Measurements from ENCODE around the gene CAPZB. TPM values are rescaled to one million over a fixed set of nuclear protein-coding genes. Genes with fewer than 3 reads are reported as not detected.

Gene CAPZB
- total RNA-seq, 1 experiment from 2014 or later, result 201 TPM

DNA sequence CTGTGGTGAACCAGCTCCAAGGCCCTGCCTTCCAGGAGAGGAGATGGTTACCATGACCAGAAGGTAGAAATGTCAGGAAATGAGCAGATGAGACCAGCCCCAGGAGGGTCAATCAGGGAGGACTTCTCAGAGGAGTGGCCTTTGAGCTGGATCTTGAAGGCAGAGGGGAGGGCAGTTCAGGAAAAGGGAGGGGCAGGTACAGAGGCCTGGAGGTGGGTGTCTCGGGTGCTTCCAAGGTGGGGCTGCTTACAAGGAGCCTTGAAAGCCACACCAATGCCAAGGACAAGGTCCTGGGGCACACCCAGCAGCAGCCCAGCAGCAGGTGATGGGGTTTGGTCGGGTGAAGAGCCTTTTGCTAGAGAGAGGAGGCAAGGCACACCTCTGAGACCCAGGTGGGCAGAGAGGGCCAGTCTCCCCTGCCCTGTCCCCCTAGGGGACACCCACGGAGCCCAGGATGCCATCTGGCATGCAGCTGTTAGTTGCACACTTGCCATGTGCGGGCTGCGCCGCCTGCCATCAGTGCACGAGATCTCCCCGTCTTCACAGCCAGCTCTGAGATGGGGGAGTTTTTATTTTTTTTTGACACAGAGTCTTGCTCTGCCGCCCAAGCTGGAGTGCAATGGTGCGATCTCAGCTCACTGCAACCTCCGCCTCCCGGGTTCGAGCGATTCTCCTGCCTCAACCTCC lies 154.7 kb downstream of the CAPZB start:
- H3K4me3 ChIP-seq (ENCODE audit: insufficient read depth, low read depth, low read length), result no peak overlapping the region
- H3K27me3 ChIP-seq (ENCODE audit: control insufficient read depth, insufficient read depth, low read length), result no peaks in the 10 kb centered on the region
- peaks cover 9% of the 10 kb centered on the region for H3K36me3 ChIP-seq (replicated peaks; ENCODE audit: control insufficient read depth, insufficient read depth, low read length)
- no peak for DNase-seq

DNA sequence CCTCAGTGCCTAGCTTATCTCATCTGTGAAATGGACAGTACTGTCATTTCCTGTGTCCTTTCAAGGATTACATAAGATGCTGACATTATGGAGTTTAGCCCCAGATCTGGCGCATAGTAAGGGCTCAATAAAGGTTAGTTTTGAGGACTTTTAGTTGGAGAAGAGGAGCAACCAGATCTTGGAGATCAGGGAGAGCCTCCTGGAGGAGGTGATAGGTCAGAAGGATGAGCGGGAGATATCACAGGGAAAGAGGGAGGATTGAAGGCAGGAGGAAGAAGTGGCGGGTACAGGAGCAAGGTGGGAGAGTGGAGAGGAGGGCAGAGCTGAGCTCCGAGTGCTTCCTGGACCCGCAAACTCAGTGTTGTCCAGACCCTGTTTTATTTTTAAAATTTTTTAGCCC lies 155.7 kb downstream of the CAPZB start:
- Histone ChIP-seq H3K36me3 (replicated peaks; ENCODE audit: control insufficient read depth, insufficient read depth, low read length) (peaks cover 10% of the 10 kb centered on the region), H3K27me3 (ENCODE audit: control insufficient read depth, insufficient read depth, low read length) (no peaks in the 10 kb centered on the region), H3K4me3 (ENCODE audit: insufficient read depth, low read depth, low read length) (no peak overlapping the region)
- DNase-seq, result no peak

DNA sequence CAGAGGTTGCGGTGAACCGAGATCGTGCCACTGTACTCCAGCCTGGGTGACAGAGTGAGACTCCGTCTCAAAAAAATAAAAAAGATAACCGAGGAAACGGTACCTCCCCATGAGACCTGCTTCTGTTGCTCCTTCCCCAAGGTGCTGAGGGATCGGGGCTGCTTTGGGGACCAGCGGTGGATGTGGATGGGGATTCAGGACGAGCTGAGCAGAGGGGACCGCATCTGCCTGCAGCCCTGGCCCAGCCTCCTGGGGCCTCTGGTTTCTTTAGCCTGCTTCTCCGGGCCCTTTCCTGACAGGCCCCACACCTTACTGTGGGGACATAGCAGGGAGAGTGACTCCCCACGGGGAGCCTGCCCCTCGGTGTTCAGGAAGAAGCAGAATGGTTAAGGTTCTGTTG lies 156.2 kb downstream of the CAPZB start:
- DNase-seq, result no peak
- no peaks in the 10 kb centered on the region for H3K27me3 ChIP-seq (ENCODE audit: control insufficient read depth, insufficient read depth, low read length)
- H3K36me3 ChIP-seq (replicated peaks; ENCODE audit: control insufficient read depth, insufficient read depth, low read length), result peaks cover 10% of the 10 kb centered on the region
- no peak overlapping the region for H3K4me3 ChIP-seq (ENCODE audit: insufficient read depth, low read depth, low read length)

DNA sequence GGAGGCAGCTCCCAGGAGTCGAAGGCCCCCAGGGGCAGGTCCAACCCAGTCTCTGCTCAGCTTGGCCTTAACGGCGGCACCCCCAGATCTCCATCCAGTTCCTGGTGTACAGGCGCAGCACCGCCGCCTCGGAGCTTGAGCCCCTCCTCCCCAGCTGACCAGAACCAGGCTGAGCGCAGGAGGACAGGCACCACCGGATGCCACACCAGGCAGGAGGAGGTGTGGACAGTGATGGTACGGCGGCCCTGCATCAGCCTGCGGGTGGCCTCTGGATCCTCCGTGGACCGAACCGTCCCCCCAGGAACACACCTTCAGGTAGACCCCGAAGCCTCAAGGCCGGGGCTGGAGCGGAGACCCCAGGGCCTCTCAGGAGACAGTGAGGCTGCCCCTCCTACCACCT lies 156.9 kb downstream of the CAPZB start:
- H3K4me3 ChIP-seq (ENCODE audit: insufficient read depth, low read depth, low read length), result no peak overlapping the region
- no peaks in the 10 kb centered on the region for H3K27me3 ChIP-seq (ENCODE audit: control insufficient read depth, insufficient read depth, low read length)
- H3K36me3 ChIP-seq (replicated peaks; ENCODE audit: control insufficient read depth, insufficient read depth, low read length), result peaks cover 12% of the 10 kb centered on the region
- DNase-seq, result no peak

DNA sequence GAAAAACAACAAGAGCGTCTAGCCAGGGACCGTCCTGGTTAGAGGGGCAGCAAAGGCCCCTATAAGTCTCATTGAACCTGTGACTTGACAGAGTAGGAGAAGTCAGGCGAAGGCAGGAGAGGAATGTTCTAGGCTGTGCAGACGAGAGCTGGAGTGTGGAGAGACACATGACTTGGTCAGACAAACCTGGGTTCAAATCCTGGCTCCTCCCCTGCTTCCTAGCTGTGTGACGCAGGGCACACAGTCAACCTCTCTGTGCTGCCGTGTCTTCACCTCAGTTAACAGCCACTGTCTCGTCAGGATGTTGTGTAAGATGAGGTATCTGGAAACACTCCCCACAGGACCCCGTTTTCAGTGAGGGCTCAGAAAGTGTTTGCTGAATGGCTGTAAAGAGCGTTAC lies 157.6 kb downstream of the CAPZB start:
- H3K4me3 ChIP-seq (ENCODE audit: insufficient read depth, low read depth, low read length), result no peak overlapping the region
- peaks cover 12% of the 10 kb centered on the region for H3K36me3 ChIP-seq (replicated peaks; ENCODE audit: control insufficient read depth, insufficient read depth, low read length)
- DNase-seq, result no peak
- H3K27me3 ChIP-seq (ENCODE audit: control insufficient read depth, insufficient read depth, low read length), result no peaks in the 10 kb centered on the region

DNA sequence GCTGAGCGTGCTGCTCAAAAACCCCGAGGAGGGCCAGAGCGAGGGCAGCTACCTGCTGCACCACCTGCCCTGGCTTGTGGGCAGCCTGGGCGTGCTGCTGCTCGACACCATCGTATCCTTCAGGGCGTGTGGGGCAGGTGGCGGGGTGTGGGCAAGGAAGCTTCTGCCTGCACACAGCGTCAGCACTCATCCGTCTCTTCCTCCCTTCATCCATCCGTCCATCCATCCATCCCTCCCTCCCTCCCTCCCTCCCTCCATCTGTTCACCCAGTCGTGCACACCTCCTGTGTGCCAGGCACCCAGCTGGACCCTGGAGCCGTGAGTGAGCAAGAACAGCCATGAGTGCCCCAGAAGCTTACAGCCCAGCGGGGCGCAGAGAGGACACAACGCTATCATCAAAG lies 158.0 kb downstream of the CAPZB start:
- Histone ChIP-seq H3K27me3 (ENCODE audit: control insufficient read depth, insufficient read depth, low read length) (no peaks in the 10 kb centered on the region), H3K36me3 (replicated peaks; ENCODE audit: control insufficient read depth, insufficient read depth, low read length) (peaks cover 12% of the 10 kb centered on the region), H3K4me3 (ENCODE audit: insufficient read depth, low read depth, low read length) (no peak overlapping the region)
- no peak for DNase-seq

DNA sequence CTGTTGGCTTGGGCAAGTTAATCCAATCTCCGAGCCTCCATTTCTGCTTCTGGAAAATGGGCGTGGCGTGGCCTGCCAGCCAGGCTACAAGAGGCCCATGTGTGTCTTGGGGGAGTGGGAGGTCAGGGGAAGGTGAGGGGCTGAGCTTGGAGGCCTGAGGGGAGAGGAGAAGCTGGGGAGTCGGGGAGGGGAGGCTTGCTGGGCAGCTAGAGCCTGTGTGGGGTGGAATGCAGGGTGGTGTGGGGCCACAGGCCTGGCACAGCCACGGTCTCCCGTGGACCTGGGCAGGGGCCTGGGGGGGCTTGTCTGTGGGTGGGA lies 158.6 kb downstream of the CAPZB start:
- peaks cover 12% of the 10 kb centered on the region for H3K36me3 ChIP-seq (replicated peaks; ENCODE audit: control insufficient read depth, insufficient read depth, low read length)
- H3K4me3 ChIP-seq (ENCODE audit: insufficient read depth, low read depth, low read length), result no peak overlapping the region
- no peak for DNase-seq
- no peaks in the 10 kb centered on the region for H3K27me3 ChIP-seq (ENCODE audit: control insufficient read depth, insufficient read depth, low read length)

DNA sequence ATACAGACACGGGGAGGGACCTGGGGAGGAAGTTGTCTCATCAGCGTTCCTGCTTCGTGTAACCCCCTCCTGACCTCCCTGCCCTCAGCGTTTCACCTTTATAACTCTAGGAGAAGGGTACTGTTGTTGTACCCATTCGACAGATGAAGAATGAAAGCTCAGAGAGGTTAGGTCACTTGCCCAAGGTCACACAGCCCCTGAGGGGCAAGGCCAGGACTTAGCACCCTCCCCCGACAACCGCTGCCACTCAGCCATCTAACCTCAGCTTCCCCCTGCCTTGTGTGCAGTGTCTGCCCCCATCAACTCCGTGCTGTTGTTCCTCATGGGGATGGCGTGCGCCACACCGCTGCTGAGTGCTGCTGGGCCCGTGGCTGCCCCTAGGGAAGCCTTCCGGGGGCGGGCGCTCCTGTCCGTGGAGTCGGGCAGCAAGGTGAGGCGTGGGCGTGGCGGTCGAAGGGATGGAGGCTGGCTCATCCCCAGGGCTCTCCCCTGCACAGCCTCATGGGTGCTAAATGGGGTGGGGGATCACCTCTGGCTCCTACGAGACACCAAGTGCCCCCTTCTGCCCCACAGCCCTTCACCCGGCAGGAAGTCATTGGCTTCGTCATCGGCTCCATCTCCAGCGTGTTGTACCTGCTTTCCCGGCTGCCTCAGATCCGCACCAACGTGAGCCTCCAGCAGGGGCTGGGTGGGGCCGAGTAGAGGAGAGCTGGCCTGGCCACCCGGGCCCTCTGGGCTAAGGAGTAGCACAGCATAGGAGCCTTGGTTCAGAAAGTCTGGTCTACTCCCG lies 159.2 kb downstream of the CAPZB start:
- no peak for DNase-seq
- Histone ChIP-seq H3K4me3 (ENCODE audit: insufficient read depth, low read depth, low read length) (no peak overlapping the region), H3K36me3 (replicated peaks; ENCODE audit: control insufficient read depth, insufficient read depth, low read length) (peaks cover 12% of the 10 kb centered on the region), H3K27me3 (ENCODE audit: control insufficient read depth, insufficient read depth, low read length) (no peaks in the 10 kb centered on the region)

DNA sequence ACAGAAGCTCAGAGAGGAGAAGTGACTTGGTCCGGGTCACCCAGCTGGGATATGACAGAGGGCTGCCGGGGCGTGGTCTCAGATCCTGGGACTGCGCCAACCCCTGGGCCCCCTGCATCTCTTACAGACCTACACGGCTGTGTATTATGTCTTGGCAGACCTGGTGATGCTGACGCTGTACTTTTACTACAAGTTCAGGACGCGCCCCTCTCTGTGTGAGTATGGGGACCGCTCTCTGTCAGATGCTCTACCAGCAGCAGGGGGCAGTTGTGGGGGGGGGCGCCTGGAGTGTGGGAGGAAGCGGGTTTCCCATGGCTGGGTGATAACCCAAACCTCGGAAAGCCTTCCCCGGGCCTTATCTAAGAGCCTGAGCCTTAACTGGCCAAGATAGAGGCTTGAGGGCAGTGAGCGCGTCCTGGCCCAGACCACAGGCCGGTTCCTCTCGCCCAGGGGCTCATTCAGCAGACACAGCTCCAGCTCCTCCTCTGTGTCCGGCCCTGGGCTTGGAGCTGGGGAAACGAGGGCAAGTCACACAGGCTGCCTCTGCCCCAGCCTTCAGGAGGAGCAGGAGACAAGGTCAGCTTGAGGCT lies 159.9 kb downstream of the CAPZB start:
- Histone ChIP-seq H3K27me3 (ENCODE audit: control insufficient read depth, insufficient read depth, low read length) (no peaks in the 10 kb centered on the region), H3K36me3 (replicated peaks; ENCODE audit: control insufficient read depth, insufficient read depth, low read length) (peaks cover 12% of the 10 kb centered on the region), H3K4me3 (ENCODE audit: insufficient read depth, low read depth, low read length) (no peak overlapping the region)
- DNase-seq, result no peak

DNA sequence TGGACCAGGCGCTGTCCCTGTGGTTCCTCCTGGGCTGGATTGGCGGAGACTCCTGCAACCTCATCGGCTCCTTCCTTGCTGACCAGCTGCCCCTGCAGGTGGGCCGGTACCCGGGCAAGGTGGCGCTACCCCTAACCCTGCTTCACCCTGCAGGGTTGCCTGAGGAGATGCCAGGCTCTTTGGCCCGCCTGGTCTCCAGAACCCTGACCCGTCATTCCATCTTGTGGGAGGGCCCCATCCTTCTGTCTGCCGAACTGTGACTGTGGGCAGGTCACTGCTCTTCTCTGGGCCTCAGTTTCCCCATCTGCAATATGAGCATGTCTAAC lies 160.7 kb downstream of the CAPZB start:
- H3K4me3 ChIP-seq (ENCODE audit: insufficient read depth, low read depth, low read length), result no peak overlapping the region
- H3K27me3 ChIP-seq (ENCODE audit: control insufficient read depth, insufficient read depth, low read length), result no peaks in the 10 kb centered on the region
- H3K36me3 ChIP-seq (replicated peaks; ENCODE audit: control insufficient read depth, insufficient read depth, low read length), result peaks cover 12% of the 10 kb centered on the region
- no peak for DNase-seq

DNA sequence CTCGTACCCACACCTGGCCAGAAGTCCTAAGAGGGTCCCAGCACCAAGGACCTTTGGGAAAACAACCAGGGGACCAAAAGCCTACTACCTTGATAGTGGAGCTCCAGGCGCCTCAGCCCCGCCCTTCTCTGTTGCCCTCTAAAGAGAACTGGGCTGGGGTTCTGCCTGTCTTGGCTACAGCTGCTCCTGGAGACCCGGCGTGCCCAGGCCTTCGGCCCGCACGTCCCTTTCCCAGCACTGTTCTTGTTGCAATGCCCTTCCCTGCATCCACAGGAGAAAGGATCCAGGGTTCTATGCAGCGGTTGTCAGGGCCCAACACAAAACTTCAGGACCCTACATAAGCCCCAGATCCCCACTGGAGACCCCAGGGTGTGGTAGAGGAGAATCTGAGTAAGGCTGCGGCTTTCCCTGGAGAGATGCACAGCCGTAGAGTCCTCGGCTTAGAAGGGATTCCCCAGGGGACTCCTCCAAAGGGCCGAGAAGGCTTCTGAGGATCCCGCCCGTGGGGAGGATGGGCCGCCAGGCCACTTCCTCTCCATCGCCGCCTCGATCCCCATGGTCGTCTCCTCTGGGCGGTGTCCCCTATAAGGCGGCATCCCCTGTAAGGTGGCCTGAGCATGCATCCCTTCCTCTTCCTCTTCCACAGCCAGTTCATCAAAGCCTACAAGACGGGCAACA lies 161.2 kb downstream of the CAPZB start:
- no peak overlapping the region for H3K4me3 ChIP-seq (ENCODE audit: insufficient read depth, low read depth, low read length)
- H3K36me3 ChIP-seq (replicated peaks; ENCODE audit: control insufficient read depth, insufficient read depth, low read length), result peaks cover 12% of the 10 kb centered on the region
- no peaks in the 10 kb centered on the region for H3K27me3 ChIP-seq (ENCODE audit: control insufficient read depth, insufficient read depth, low read length)
- no peak for DNase-seq

DNA sequence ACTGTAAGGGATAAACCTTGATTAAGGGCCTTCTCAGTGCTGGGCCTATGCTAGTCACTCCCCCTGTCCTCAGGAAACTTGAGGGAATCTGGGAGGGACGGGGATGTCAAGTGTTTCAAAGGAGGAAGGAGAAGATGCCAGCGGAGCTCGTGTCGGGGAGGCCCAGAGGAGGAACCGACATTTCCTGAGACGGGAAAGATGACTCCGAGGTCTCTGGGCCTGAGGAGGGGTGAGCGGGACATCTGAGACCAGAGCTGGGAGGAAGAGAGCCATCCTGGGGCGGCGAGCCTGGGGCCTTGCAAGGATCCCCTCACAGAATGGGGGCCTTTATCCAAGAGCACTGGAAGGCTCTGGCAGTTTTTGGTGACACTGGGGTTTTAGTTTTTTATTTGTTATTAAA lies 162.9 kb downstream of the CAPZB start:
- Histone ChIP-seq H3K36me3 (replicated peaks; ENCODE audit: control insufficient read depth, insufficient read depth, low read length) (peaks cover 8% of the 10 kb centered on the region), H3K27me3 (ENCODE audit: control insufficient read depth, insufficient read depth, low read length) (no peaks in the 10 kb centered on the region)

DNA sequence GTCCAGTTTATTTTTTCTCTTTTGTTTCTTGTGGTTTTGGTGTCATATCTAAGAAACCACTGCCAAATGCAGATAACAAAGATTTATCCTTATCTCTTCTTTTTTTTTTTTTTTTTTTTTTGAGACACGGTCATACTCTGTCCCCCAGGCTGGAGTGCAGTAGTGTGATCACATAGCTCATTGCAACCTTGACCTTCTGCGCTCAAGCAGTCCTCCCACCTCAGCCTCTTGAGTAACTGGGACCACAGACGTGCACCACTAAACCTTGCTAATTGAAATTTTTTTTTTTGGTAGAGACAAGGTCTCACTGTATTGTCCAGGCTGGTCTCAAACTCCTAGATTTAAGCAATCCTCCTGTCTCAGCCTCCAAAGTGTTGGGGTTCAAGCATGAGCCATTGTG lies 164.3 kb downstream of the CAPZB start:
- H3K27me3 ChIP-seq (ENCODE audit: control insufficient read depth, insufficient read depth, low read length), result no peaks in the 10 kb centered on the region
- no peak overlapping the region for H3K4me3 ChIP-seq (ENCODE audit: insufficient read depth, low read depth, low read length)
- no peak for DNase-seq
- H3K36me3 ChIP-seq (replicated peaks; ENCODE audit: control insufficient read depth, insufficient read depth, low read length), result peaks cover 6% of the 10 kb centered on the region

More for the DNA sequence above, 162.9 kb downstream of the CAPZB start:
- H3K4me3 ChIP-seq (ENCODE audit: insufficient read depth, low read depth, low read length), result no peak overlapping the region
- no peak for DNase-seq

DNA sequence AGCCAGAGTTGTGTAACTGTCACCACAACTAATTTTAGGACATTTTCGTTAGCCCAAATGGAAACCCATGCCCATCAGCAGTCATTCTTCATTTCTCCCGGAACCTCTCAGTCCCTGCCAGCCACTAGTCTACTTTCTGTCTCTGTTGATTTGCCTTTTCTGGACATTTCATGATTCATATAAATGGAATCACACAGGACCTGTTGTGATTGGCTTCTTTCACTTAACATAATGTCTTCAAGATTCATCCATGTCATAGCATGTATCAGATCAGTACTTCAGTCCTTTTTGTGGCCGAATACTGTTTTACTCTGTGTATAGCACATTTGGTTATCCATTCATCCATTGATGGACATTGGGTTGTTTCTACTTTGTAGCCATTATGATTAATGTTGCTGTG lies 166.1 kb downstream of the CAPZB start:
- Histone ChIP-seq H3K36me3 (replicated peaks; ENCODE audit: control insufficient read depth, insufficient read depth, low read length) (peaks cover 2% of the 10 kb centered on the region), H3K27me3 (ENCODE audit: control insufficient read depth, insufficient read depth, low read length) (no peaks in the 10 kb centered on the region), H3K4me3 (ENCODE audit: insufficient read depth, low read depth, low read length) (no peak overlapping the region)
- DNase-seq, result no peak
